Endometrial microvascular endothelial cells (primary cell): ENCODE measurements around the gene TMEM86A. TPM values are rescaled to one million over a fixed set of nuclear protein-coding genes. Genes with fewer than 3 reads are reported as not detected.

Experiments
- in situ Hi-C: cut with HindIII; loops from 2 replicates; pipeline ENCODE4 v1.10.0; 2017; ENCODE audit warnings: low sequenced_read_pairs, low pct_unique_long_range_greater_than_20kb; ENCODE audit errors: inconsistent ontology term
- total RNA-seq: library from RNA; depleted of rRNA; stranded (reverse); fragments of >200 nt; gene quantifications from one replicate; pipeline ENCODE4 v1.2.3, GENCODE V29; 2015; ENCODE audit errors: inconsistent ontology term

TMEM86A gene
- total RNA-seq, 1 donor from 2014 or later, result 0.46 TPM

DNA sequence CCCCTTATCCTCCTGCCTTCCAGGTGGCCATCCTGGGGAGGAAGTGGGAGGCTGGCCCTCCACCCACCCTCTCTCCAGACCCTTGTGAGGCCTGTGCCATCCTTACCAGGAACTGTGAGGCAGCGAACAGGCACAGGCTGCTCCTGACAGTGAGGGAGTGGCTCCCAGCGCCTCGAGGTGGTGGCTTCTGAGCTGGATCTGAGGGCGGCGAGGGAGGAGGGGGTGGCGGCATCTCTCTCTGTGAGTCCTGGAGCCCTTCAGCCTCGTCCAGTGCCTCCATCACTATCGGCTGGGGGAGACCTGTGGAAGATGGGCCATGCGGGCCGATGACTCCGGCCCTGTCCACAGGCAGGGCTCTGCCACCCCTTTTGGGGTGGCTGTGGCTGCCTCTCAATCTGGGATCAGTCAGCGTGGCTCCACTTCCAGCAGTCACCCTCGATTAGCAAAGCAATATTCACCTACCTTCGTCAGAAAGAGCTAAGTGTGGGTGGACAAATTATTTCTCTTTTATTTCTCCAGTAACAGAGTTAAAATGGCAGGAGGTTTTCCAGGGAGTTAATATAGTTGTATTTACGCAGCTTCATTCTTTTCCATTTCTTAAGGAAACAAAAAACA is 45.4 kb downstream of the TMEM86A start:
- in situ Hi-C loops, result no loop called here

DNA sequence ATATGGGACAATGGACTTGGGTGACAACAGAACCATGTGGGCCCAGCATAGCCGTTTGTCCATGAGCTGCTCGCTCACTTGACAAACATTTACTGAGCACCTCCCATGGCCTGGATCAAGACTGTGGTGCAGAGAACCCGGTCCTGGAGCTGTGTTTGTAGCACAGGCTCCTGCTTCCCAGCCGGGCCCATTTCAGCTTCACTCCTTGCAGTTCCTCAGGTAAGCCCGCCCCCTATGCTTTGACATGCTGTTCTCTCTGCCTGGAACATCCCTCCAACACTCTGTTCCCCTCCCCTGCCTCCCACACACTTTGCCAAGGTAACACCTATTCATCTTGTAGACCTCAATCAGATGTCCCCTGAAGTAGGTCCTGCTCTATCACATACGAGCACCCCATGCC is 46.7 kb downstream of the TMEM86A start:
- in situ Hi-C loops, result no loop called here

DNA sequence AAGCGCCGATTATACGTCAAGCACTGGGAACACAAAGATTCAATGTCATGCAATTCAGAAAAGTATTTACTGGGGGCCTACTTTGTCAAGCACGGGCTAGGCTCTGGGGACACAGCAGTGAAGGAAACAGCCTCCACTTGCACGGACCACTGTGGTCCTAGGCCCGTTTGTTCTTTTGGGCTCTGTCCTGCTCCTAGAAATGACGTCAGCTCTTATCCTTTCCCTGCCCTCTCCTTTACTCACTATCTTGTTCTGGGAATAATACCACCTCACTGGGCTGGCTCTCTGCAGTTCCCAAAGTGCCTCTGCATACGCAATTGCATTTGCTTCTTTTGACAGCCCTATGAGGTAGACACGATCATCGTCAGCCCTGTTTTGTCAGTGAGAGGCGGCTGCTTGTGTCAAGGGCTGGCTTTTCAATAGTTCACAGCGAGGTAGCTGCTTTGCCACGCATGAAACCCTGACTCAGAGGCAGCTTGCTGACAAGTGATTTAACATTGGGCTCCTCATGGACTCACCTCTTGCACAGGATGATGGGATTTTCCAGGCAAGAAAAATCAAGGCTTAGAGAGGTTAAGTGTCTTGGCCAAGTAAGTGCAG is 50.3 kb downstream of the TMEM86A start:
- in situ Hi-C loops, result no loop called here

DNA sequence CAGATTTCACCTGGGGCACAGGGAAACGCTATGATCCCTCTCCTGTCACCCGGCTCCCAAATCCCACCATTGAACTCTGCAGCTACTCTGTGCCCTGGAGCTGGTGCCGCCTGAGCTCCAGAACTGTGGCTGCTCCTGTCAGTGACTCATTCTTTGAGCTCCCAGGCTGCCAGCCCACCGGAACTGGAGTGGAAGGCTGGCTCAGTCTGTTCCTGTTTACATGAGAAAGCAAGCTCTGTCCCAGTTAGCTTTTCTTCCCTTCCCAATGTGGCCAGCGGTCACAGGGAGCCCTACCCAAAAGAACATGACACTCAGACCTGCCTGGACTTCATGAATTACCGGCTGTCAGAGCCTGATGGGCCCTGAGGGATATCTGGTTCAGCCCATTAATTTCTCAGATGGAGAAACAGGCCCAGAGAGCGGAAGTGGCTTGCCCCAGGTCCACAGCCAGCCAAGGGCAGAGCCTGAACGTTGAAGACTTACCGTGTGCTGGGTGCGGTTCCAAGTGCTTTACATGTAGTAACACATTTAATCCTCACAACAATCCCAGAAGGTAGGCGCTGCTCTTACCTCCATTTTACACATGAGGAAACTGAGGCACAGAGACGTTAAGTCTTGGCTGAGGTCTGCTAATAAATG is 51.2 kb downstream of the TMEM86A start:
- in situ Hi-C loops, result no loop called here

DNA sequence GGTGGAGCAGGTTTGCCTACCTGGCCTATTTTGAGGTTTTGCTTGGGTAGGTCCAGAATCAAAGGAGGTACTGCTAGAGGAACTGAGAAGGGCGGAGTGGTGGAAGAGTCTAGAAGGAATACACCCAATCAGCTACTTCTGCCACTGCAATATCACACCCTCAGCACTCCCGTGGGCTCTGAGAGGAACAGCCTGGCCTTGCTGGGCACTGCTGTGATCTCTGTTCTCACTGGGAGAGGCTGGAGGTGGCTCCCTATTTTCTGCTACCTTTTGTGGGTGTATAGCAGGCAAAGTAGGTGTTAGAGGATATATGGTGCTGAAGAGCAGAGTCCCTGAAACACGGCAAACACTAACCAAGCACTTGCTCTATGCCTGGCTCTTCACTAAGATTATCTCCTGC is 52.4 kb downstream of the TMEM86A start:
- in situ Hi-C loops, result no loop called here

DNA sequence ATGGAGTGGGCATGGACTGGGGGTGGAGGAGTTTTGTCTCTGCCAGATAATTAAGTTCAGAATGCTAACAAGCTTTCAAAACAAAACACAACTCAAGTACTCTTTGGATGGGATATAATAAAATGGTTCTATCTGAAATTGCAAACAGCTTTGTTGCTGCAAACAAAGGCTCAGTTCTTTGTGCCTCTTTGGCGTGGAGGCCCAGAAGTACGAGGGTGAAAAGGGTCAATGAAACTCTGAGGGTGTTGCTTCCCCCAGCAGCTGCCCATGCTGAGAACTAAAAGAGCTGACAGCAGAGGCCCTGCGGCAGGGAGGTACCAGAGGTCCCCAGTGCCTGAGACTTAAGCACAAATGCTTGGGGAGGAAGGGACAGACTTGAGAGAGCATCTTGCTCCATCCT is 53.9 kb downstream of the TMEM86A start:
- in situ Hi-C loops, result no loop called here

DNA sequence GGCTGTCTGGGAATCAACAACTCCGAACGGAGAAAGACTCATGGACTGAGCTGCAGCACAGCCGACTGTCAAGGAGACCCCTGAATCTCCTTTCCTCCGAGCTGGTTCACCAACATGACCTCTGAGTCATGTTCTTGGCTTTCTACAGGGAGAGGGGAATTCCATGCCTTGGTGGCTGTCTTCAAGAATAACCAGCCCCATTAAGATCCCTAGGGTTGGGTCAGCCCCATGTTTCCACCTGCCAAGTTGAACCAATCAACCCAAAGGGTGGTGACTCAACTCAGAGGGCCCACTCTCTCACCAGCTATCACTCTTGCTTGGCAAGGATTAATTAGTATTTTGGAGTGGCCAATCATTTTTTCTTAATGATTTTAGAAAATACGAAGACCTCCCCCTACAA is 55.7 kb downstream of the TMEM86A start:
- in situ Hi-C loops, result no loop called here

Other genes starting within 250 kb of the TMEM86A start
- gene LDHAL6A, start 242.9 kb upstream of the TMEM86A start, total RNA-seq, result not detected
- 81.1 TPM for gene TSG101, start 171.8 kb upstream of the TMEM86A start, total RNA-seq
- 26.8 TPM for gene UEVLD, start 110.0 kb upstream of the TMEM86A start, total RNA-seq
- 1.1 TPM for gene MISFA, start 99.0 kb upstream of the TMEM86A start, total RNA-seq
- gene SPTY2D1, start 64.4 kb upstream of the TMEM86A start, total RNA-seq, result 16.8 TPM
- 0.09 TPM for gene IGSF22, start 27.4 kb downstream of the TMEM86A start, total RNA-seq
- not detected for gene PTPN5, start 93.0 kb downstream of the TMEM86A start, total RNA-seq
- gene MRGPRX1, start 240.6 kb downstream of the TMEM86A start, total RNA-seq, result not detected